BJ (cell line): ENCODE measurements around the gene EHF. TPM values are rescaled to one million over a fixed set of nuclear protein-coding genes. Genes with fewer than 3 reads are reported as not detected.

Experiments
- CTCF ChIA-PET: fragments of 350-600 bp; formaldehyde crosslinking; extraction: SDS; loops from one replicate; lab custom pipeline; 2021; ENCODE audit warnings: antibody characterized with exemption, inconsistent platforms; lab: Yijun Ruan, JAX
- POLR2A ChIA-PET: fragments of 300-600 bp; sonication (Branson Sonifier 250); formaldehyde crosslinking; extraction: SDS; loops from one replicate; lab custom pipeline; 2021; ENCODE audit warnings: antibody characterized with exemption; lab: Charles Lee
- DNase-seq: peaks from one replicate; pipeline ENCODE4 v3.0.0-alpha.2; 2011; ENCODE audit warnings: low read depth
- H3K27me3 ChIP-seq: 2 replicates; pipeline ENCODE4 v1.6.0; 2011; ENCODE audit warnings: low read length; ENCODE audit not compliant: control insufficient read depth, insufficient read depth
- H3K36me3 ChIP-seq: 2 replicates; pipeline ENCODE4 v1.5.1; 2011; ENCODE audit warnings: low read length; ENCODE audit not compliant: control insufficient read depth, insufficient read depth
- H3K4me3 ChIP-seq: 2 replicates; pipeline ENCODE4 v1.5.1; 2011; ENCODE audit warnings: low read depth, mild to moderate bottlenecking, control low read depth, low read length
- polyA plus RNA-seq: library from polyadenylated mRNA; depleted of rRNA; stranded (reverse); fragments of >200 nt; gene quantifications from 2 replicates; pipeline ENCODE4 v1.2.3, GENCODE V29; 2011
- TF ChIP-seq, protein P1 (sequence below): IDR thresholded peaks from 2 replicates; pipeline ENCODE4 v1.5.1; 2011; ENCODE audit warnings: low read depth, mild to moderate bottlenecking, control low read depth, inconsistent platforms, low read length, moderate library complexity; ENCODE audit not compliant: insufficient read depth

Gene EHF
- polyA plus RNA-seq, 1 experiment: not detected

DNA sequence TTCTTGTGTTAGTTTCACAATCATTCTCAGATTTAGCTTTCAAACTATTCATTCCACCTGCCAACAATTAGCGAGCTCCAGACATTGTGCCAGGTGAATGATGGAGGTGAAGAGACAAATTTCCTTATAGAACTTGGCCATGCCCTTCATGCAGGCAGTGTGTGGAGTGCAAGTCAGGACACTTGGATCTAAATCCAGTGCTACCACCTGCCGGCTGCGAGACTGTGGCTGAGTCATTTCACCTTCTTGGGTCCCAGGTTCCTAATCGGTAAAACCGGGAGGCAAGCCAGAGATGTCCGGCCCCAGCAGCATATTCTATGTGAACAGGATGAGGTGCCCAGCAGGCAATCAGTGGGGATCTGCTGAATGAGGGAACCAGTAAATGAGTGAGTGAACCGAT, 18.6 kb upstream of the EHF start:
- CTCF ChIA-PET: interaction anchor here (0.6 kb wide), 1 partner anchor 12 kb away, joined by 4 read pairs; no protein-coding TSS in a partner anchor
- Histone ChIP-seq H3K4me3 (no peak overlapping the region), H3K36me3 (no peaks in the 10 kb centered on the region), H3K27me3 (no peaks in the 10 kb centered on the region)
- no peak for DNase-seq
- TF ChIP-seq, protein P1, sequence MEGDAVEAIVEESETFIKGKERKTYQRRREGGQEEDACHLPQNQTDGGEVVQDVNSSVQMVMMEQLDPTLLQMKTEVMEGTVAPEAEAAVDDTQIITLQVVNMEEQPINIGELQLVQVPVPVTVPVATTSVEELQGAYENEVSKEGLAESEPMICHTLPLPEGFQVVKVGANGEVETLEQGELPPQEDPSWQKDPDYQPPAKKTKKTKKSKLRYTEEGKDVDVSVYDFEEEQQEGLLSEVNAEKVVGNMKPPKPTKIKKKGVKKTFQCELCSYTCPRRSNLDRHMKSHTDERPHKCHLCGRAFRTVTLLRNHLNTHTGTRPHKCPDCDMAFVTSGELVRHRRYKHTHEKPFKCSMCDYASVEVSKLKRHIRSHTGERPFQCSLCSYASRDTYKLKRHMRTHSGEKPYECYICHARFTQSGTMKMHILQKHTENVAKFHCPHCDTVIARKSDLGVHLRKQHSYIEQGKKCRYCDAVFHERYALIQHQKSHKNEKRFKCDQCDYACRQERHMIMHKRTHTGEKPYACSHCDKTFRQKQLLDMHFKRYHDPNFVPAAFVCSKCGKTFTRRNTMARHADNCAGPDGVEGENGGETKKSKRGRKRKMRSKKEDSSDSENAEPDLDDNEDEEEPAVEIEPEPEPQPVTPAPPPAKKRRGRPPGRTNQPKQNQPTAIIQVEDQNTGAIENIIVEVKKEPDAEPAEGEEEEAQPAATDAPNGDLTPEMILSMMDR: no peak
- POLR2A ChIA-PET: no interaction called here

DNA sequence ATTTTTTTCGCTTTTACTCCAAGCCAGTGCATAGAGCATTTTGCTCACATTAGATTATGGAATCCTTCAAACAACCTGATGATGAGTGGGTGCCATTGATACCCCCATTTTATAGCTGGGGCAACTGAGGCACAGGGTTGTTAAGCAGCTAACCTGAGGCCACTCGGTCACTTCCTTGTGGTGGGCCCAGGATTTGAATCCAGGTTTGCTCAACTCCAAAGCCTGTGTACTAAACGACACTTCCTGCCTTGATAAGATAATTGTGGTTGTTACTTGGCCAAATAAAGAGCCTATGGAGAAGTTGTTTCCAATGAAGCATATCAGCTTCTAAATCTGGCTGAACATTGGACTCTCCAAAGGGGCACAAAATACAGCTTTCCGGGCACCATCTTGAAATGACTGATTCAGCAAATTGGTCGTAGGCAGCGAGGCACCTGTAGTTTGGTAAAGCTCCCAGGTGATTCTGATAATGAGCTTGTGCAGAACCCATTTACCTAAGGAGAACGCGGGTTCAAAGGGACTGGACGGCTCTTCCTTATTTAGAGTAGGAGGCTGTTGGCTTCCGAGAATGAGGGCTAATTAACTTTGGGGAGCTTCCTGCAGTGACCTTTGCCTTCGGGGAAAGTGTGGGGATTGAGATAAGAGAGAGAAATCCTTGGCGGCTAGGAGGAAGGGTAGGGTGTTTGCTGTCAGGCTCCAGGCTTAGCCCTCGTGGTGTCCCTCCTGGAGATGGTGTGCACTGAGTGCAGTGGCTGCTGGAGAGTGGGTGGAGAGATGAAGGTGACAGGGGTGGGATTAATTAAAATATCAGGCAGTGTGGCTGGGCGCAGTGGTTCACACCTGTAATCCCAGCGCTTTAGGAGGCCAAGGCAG, 17.5 kb upstream of the EHF start:
- POLR2A ChIA-PET: interaction anchor here (0.5 kb wide), 1 partner anchor 821 kb away, joined by 7 read pairs; no protein-coding TSS in a partner anchor
- TF ChIP-seq, protein P1: no peak
- no peak for DNase-seq
- no peaks in the 10 kb centered on the region for H3K36me3 ChIP-seq
- H3K27me3 ChIP-seq: no peaks in the 10 kb centered on the region
- no peak overlapping the region for H3K4me3 ChIP-seq
- CTCF ChIA-PET: interaction anchor here (1.1 kb wide), 1 partner anchor 17 kb away, joined by 3 read pairs; no protein-coding TSS in a partner anchor

DNA sequence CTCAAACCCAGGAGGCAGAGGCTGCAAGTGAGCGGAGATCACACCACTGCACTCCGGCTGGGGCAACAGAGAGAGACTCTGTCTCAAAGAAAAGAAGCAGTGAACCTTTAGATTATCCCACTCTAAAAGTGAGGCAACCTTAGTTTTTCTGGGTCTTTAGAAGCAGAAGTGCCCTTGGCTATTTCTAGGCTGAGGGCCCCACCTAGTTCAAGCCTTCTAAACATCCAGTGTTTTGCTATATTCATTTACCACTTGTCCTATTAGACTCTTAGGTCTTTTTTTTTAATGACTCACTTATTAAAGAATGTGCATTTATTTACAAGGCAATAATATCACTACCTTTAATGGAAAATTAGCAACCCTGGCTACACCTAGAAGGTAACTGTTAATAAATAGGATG, 16.7 kb upstream of the EHF start:
- Histone ChIP-seq H3K36me3 (no peaks in the 10 kb centered on the region), H3K4me3 (no peak overlapping the region), H3K27me3 (no peaks in the 10 kb centered on the region)
- no peak for DNase-seq
- ChIA-PET CTCF (no interaction called here), POLR2A (no interaction called here)
- TF ChIP-seq, protein P1: no peak

DNA sequence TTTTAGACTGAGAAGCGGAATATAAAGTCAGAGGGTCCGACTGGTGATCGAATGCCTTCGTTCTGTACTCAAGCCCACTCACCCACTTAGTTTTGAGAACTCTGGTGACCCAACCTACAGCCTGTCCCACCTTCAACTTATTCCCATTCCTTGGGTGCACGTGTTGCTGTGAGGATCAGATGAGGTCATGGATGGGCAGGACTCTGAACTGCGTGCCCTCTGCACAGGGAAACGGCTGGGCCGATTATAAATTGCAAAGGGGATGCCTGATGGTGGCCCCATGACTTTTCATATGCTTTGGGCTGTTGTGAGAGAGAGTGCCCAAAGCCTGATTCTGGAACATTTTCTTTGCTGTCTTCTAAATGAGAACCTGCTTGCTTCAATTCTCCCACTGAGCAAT, 16.0 kb upstream of the EHF start:
- H3K36me3 ChIP-seq: no peaks in the 10 kb centered on the region
- CTCF ChIA-PET: no interaction called here
- H3K27me3 ChIP-seq: no peaks in the 10 kb centered on the region
- no peak overlapping the region for H3K4me3 ChIP-seq
- TF ChIP-seq, protein P1: no peak
- POLR2A ChIA-PET: no interaction called here
- no peak for DNase-seq

DNA sequence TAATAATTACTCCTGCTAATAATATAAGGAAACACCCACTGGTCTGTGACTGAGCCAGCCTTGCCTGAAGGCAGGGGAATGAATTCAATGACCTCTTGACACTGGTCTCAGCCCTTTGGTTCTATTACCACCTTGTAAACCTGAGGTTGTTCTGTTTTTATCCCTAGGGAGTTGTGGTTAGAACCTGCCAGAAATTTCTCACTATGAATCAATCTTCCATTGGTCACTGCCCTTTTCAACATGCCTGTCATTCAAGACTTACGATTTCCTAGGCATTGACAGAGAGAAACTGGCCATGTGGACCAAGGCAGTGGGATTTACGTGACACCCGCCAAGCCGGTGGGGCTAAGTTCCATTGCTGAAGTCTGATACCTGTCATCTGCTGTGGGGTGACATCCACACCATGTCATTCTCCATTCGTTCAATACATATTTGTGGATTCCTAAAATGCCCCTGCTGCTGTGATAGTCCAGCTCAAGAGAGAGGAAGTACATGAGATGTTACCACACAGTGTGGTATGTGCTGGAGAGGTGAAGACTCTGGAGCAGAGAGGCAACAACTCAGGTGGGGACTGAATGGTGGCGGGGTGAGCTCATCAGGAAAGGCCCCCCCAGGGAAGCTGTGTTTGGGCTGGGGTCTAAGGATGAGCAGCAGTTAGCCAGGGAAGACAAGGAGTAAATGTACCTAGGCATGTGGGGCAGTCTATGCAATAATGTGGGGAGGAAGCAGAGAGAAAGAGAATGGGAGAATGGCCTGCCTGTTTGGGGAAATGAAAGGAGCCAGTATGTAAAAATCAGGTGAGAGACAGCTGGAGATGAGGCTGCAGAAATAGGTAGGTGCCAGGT, 15.2 kb upstream of the EHF start:
- CTCF ChIA-PET: interaction anchor here (1.1 to 1.2 kb wide), 2 partner anchors 19 to 286 kb away, joined by 4 to 5 read pairs; no protein-coding TSS in a partner anchor
- POLR2A ChIA-PET: no interaction called here
- TF ChIP-seq, protein P1: no peak
- Histone ChIP-seq H3K36me3 (no peaks in the 10 kb centered on the region), H3K4me3 (no peak overlapping the region), H3K27me3 (no peaks in the 10 kb centered on the region)
- no peak for DNase-seq
